CD4-positive, alpha-beta T cell treated with Interleukin-10 for 1 hour (primary cell): ENCODE results near the gene DUSP3.

ENCODE experiments used
- DNase-seq: peaks from one replicate; pipeline ENCODE4 v3.0.0-alpha.2; 2020

The DUSP3 gene

GRCh38 chr17:43767713-43768059 lies 11.1 kb downstream of the DUSP3 start:
- no peak for DNase-seq

GRCh38 chr17:43767053-43767712 lies 11.6 kb downstream of the DUSP3 start:
- no peak for DNase-seq

- peak; percentile 35 for DNase-seq
These were observed 12.2 kb downstream of the DUSP3 start for GRCh38 chr17:43766413-43767052.

- peak; percentile 88 for DNase-seq
These were observed 18.4 kb downstream of the DUSP3 start for GRCh38 chr17:43760254-43760852.

GRCh38 chr17:43759836-43760235 lies 18.9 kb downstream of the DUSP3 start:
- DNase-seq = no peak

- DNase-seq = no peak
These were observed 20.1 kb downstream of the DUSP3 start, which contains the start of gene SOST for GRCh38 chr17:43758497-43759174. SOST (minus strand) TSS chr17:43758791; CDS start chr17:43758741, 50 bp downstream.

- no peak for DNase-seq
These were observed 20.7 kb downstream of the DUSP3 start for GRCh38 chr17:43758086-43758485.

GRCh38 chr17:43757171-43757660 lies 21.6 kb downstream of the DUSP3 start:
- no peak for DNase-seq

GRCh38 chr17:43756201-43756600 lies 22.6 kb downstream of the DUSP3 start:
- DNase-seq = no peak

GRCh38 chr17:43755389-43755875 lies 23.3 kb downstream of the DUSP3 start:
- DNase-seq = no peak

GRCh38 chr17:43754947-43755346 lies 23.8 kb downstream of the DUSP3 start:
- DNase-seq = no peak

- DNase-seq = peak; percentile 12
These were observed 25.2 kb downstream of the DUSP3 start for GRCh38 chr17:43753493-43754129.

- DNase-seq = no peak
These were observed 28.6 kb downstream of the DUSP3 start for GRCh38 chr17:43750153-43750552.

- DNase-seq = no peak
These were observed 33.2 kb downstream of the DUSP3 start for GRCh38 chr17:43745541-43745940.

- DNase-seq = no peak
These were observed 37.1 kb downstream of the DUSP3 start for GRCh38 chr17:43741636-43742035.

- no peak for DNase-seq
These were observed 38.2 kb downstream of the DUSP3 start for GRCh38 chr17:43740541-43740940.

GRCh38 chr17:43737722-43738121 lies 41.1 kb downstream of the DUSP3 start:
- DNase-seq = no peak

GRCh38 chr17:43736389-43736788 lies 42.4 kb downstream of the DUSP3 start:
- DNase-seq = no peak

- no peak for DNase-seq
These were observed 44.4 kb downstream of the DUSP3 start for GRCh38 chr17:43734376-43734775.

GRCh38 chr17:43733956-43734355 lies 44.8 kb downstream of the DUSP3 start:
- DNase-seq = no peak

GRCh38 chr17:43732958-43733357 lies 45.8 kb downstream of the DUSP3 start:
- no peak for DNase-seq

- no peak for DNase-seq
These were observed 50.7 kb downstream of the DUSP3 start for GRCh38 chr17:43728081-43728480.
